GM12864 (cell line): ENCODE results near the gene DYNC1H1.

Experiments
- DNase-seq: peaks from one replicate; pipeline ENCODE4 v3.0.0-alpha.2; 2011; ENCODE audit warnings: low read depth
- H3K4me3 ChIP-seq: 2 replicates; pipeline ENCODE4 v1.5.1; 2011; ENCODE audit warnings: mild to moderate bottlenecking, low read depth, low read length, control low read depth
- CTCF ChIP-seq: IDR thresholded peaks from 2 replicates; pipeline ENCODE4 v1.5.1; 2011; ENCODE audit warnings: low read depth, mild to moderate bottlenecking, moderate library complexity, low read length, control low read depth, inconsistent platforms; ENCODE audit errors: missing control alignments

The DYNC1H1 gene

DNA sequence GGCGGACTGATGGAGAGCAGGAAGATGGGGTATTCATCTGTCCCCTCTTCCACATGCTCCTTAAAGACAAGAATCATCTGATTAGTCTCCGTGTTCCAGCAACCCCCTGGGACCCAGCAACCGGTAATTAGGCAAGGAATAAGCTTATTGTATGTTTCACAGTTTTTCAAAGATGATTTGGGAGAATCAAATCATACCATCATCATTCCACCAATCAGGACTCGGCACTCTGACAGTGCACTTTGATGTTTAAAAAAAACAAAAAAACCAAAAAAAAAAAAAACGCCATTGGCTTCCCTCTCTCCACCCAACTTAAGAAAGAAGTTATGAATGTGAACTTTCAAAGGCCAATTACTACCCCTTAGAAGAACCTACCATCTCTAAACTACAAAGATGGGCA is 1.3 kb upstream of the DYNC1H1 start:
- no peak overlapping the region for H3K4me3 ChIP-seq
- DNase-seq, result no peak

DNA sequence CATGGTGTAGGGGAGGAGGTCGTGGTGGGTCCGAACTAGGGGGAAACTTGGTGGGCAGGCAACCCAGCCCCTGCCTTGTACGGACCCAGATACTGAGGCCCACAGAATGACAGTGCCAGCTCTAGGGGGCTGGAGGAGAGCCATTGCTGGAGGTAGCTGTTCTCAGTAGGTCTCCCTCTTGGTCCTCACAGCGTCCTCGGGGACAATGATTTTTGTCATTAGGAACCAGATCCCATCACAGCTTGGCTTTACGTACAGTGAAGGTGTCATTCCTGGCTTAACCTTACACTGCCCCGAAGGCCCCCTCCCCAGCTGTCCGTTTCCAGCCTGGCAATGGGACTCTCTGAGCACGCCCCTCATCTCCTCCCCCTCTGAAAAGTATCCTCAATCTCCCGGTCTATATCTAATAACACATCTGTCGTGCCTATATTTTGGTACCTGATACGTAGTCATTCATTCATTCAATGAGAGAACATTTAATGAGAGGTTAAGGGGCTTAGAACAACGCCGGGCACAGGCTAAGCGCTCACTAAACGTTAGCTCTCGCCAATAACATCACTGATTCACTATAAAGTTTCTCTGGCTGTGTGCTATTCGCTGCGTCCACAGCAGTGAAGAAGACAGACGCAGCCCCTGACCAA is 597 bp upstream of the DYNC1H1 start:
- no peak for DNase-seq
- no peak for TF ChIP-seq CTCF
- no peak overlapping the region for H3K4me3 ChIP-seq

More for the DNA sequence above, 1.3 kb upstream of the DYNC1H1 start:
- TF ChIP-seq CTCF, result no peak

- no peak for DNase-seq
- peak overlapping the region; percentile 99 for H3K4me3 ChIP-seq
- no peak for TF ChIP-seq CTCF
These were observed 790 bp downstream of the DYNC1H1 start for GRCh38 chr14:101965181-101965544.

DNA sequence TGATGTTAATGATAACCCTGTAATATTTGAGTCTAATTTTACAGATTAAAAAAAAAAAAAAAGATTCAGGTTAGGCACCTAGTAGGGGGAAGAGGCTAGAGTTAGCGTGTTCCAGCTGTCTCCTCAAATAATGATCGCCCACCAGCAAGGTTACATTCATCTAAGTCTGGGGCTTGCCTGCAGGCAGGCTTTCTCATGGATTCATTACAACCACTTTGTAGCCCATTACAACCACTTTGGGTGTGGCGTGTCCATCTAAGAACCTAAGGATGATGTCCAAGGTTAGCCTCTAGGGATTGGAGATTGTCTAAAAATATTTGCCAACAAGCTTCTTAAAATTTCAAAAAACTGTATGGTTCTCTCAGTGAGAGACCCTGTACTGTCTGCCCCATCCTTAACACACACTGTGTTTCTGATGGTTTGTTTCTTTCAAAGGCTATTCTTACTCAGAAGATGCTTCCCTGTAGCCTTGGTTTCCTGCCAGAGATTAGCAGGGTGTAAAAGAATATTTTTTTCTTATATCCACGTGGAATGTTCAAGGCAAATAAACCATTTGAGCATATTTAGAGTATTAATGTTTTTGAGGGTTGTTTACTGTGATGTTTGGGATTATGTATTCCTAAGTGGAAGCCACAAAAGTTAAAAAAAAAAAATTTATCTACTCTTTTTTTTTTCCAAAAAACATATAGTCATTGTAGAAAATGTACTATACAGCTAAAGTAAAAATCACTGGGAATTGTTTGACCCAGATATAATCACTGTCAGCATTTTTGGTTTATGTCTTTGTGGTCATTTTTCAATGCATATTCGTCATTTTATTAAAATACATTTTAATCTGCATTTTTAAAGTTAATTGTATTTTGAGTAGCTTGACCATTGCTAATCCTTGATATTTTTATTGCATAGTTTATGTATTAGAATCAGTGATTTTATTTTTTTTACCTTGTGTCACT is 1.7 kb downstream of the DYNC1H1 start:
- TF ChIP-seq CTCF, result no peak
- H3K4me3 ChIP-seq, result peak overlapping the region; percentile 99
- DNase-seq, result no peak

GRCh38 chr14:101966742-101967141 is 2.4 kb downstream of the DYNC1H1 start:
- DNase-seq, result no peak
- TF ChIP-seq CTCF, result no peak
- no peak overlapping the region for H3K4me3 ChIP-seq

- DNase-seq, result no peak
- no peak overlapping the region for H3K4me3 ChIP-seq
- no peak for TF ChIP-seq CTCF
These were observed 3.8 kb downstream of the DYNC1H1 start for GRCh38 chr14:101968186-101968585.

DNA sequence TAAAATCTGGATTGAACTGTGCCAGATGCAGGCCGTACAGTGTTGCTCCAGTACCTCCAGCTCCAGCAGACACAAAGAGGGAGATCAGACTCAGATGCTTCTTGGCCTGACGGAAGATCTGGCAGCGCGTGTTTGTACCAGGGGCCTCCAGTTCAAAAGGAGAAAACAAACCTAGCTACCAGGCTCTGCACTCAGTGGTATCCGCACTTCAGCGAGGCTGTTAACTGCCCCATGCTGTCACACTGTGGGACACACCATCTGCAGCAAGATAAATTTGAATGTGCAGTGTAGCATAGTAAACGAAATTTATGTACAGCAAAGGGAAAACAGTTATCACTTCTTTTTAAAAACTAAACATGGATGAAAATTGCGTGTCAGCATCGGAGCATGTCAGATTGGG is 5.1 kb downstream of the DYNC1H1 start:
- TF ChIP-seq CTCF, result no peak
- no peak overlapping the region for H3K4me3 ChIP-seq
- no peak for DNase-seq
